Body of pancreas (tissue), 4 donors: Measurements from ENCODE around the gene USP50. TPM values are rescaled to one million over a fixed set of nuclear protein-coding genes. Genes with fewer than 3 reads are reported as not detected.

Experiments used
- ATAC-seq: fragments of 150-250 bp; one replicate; pipeline ENCODE4 v1.9.1; 2016
- DNase-seq, 4 donors: peaks; one replicate each; pipeline ENCODE4 v3.0.0-alpha.2; 2019
- H3K27ac ChIP-seq, 4 donors: fragments of 200-600 bp; sonication (generic); 1 replicate in 3 of 4; 2 replicates in 1 of 4; pipeline versions ENCODE4 v1.5.1 to v1.6.1; 2016 to 2019; ENCODE audit warnings: mild to moderate bottlenecking in 1 of 4, mixed read lengths in 1 of 4, moderate library complexity in 1 of 4
- H3K27me3 ChIP-seq, 2 donors: fragments of 200-600 bp; sonication (generic); one replicate each; pipeline ENCODE4 v1.6.0; 2016; ENCODE audit warnings: mild to moderate bottlenecking in 1 of 2
- H3K36me3 ChIP-seq, 2 donors: fragments of 200-600 bp; sonication (generic); replicated peaks in 1 of 2; 2 replicates each; pipeline ENCODE4 v1.5.1; 2016; ENCODE audit warnings: low read depth in 2 of 2; ENCODE audit not compliant: insufficient read depth in 1 of 2
- H3K4me1 ChIP-seq: fragments of 200-600 bp; sonication (generic); one replicate; pipeline ENCODE4 v1.6.0; 2016
- H3K4me3 ChIP-seq, 2 donors: fragments of 200-600 bp; sonication (generic); 1 replicate in 1 of 2; 2 replicates in 1 of 2; pipeline ENCODE4 v1.5.1; 2016 to 2019
- H3K9me3 ChIP-seq, 3 donors: fragments of 200-600 bp; sonication (generic); 1 replicate in 2 of 3; 2 replicates in 1 of 3; pipeline ENCODE4 v1.5.1; 2016
- CTCF ChIP-seq, 7 experiments: fragments of 450-650 bp in 4 of 7; fragments of 200-600 bp in 3 of 7; sonication (generic) in 3 of 7; IDR thresholded peaks; one replicate each; pipeline ENCODE4 v1.5.1; 2016 to 2019; ENCODE audit warnings: antibody characterized with exemption in 7 of 7
- POLR2A ChIP-seq, 3 donors: fragments of 450-650 bp; IDR thresholded peaks; one replicate each; pipeline ENCODE4 v1.6.1; 2016; ENCODE audit warnings: antibody characterized with exemption in 3 of 3, mild to moderate bottlenecking in 2 of 3
- WGBS, 2 donors: methylation state at CpG; one replicate each; pipeline ENCODE4 v1.1.5; 2017; 5-methylcytosine and 5-hydroxymethylcytosine counted together
- intact Hi-C: fragments of 100-400 bp; cut with DNase I; formaldehyde crosslinking; loops from one replicate; pipeline ENCODE4 v1.15.1; 2023
- small RNA-seq: library from RNA; depleted of rRNA; stranded (forward); fragments of <200 nt; gene quantifications from one replicate; pipeline ENCODE3, GENCODE V24; 2016
- total RNA-seq, 2 donors: library from RNA; depleted of rRNA; stranded (reverse); fragments of >200 nt; gene quantifications; one replicate each; pipeline ENCODE4 v1.1.0, GENCODE V29; 2016

The USP50 gene
- total RNA-seq, 2 donors from 2014 or later = not detected

DNA sequence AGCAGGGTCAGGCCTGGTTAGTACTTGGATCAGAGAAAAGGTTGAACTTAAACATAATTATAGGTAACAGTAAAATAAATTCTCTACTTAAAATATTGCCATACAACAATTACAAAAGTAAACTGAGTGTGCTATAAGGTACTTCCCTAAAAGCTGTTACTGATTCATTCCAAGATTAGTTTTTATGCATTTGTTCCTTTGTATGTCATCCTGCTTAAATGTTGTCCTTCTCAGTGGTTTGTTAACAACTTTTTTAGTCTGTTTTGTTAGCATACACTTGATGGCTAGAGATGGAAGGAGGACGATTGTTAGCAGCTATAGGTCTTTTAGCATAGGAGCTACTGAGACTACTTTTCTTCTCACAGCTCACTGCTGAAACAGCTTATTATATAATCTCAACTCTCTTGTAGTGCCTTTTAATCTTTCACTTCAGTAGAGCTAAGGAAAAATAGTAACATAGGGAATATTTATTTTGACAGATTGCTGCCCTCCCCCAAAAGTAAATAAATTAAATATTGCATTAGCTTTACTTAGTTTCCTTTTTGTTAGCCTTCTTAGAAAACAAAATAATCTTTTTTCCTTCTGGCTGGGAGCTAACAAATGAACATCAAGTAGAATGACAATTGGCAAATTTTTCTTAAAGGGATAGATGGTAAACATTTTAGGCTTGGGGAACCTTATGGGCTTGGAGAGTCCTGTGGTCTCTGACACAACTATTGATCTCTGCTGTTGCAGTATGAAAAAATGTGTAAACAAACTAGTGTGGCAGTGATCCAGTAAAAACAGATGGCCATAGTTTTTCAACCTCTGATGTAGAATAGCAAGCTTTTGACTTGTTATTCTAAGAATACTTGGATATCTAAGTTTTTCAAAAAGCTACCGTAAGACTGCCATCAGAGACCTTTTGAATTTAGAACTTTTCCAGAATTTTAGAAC lies 82.8 kb downstream of the USP50 start:
- Histone ChIP-seq H3K4me3 (no peak overlapping the region), H3K9me3 (no peaks in the 10 kb centered on the region), H3K4me1 (peaks cover 12% of the 10 kb centered on the region), H3K27ac (peak overlapping the region in 1 of 4 donors; percentile 49), H3K36me3 (peaks cover 6 to 8% of the 10 kb centered on the region in 2 donors), H3K27me3 (no peaks in the 10 kb centered on the region)
- 28 to 29% methylated on average over 2 of the region's 2 CpGs for WGBS, 2 donors
- TF ChIP-seq POLR2A (IDR thresholded peaks at IDR 0.05) = no peak
- no peak for TF ChIP-seq CTCF (IDR thresholded peaks at IDR 0.05)
- intact Hi-C loops = no loop called here
- no peak for ATAC-seq
- DNase-seq = no peak

- H3K27ac ChIP-seq = no peak overlapping the region
- H3K9me3 ChIP-seq = no peaks in the 10 kb centered on the region
- peaks cover 5 to 11% of the 10 kb centered on the region in 2 donors for H3K36me3 ChIP-seq
- 88 to 90% methylated on average over 7 of the region's 7 CpGs for WGBS, 2 donors
- intact Hi-C loops = no loop called here
- H3K4me1 ChIP-seq = peaks cover 2% of the 10 kb centered on the region
- no peaks in the 10 kb centered on the region for H3K27me3 ChIP-seq
- TF ChIP-seq POLR2A (IDR thresholded peaks at IDR 0.05) (no peak), CTCF (IDR thresholded peaks at IDR 0.05) (no peak)
- H3K4me3 ChIP-seq = no peak overlapping the region
- DNase-seq (no peak), ATAC-seq (no peak)
These were observed 87.9 kb downstream of the USP50 start for GRCh38 chr15:50458348-50459112.

DNA sequence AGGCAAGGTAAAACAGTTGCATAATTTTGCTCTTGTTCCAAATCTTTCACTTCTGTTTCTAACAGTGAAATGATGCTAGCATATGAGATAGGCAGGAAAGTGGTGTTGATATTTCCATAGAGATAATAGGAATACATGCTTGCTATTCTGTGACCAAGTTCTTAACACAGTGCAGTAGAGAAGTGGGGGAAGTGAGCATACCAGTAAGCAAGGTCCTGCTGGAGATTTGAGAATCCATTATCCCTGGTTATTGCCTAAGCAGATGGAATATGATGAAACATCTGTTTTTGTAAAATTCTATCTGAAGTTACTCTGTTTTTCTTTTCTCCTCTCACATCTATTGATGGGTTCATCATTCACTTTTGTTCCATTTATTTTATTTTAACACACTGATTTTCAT lies 93.5 kb downstream of the USP50 start:
- no peak for DNase-seq
- intact Hi-C loops = no loop called here
- H3K4me3 ChIP-seq = no peak overlapping the region
- no peak for ATAC-seq
- H3K9me3 ChIP-seq = no peaks in the 10 kb centered on the region
- no peaks in the 10 kb centered on the region for H3K27me3 ChIP-seq
- H3K36me3 ChIP-seq = peaks cover 2 to 5% of the 10 kb centered on the region in 2 donors
- TF ChIP-seq POLR2A (IDR thresholded peaks at IDR 0.05) = no peak
- no peak for TF ChIP-seq CTCF (IDR thresholded peaks at IDR 0.05)
- no peak overlapping the region for H3K27ac ChIP-seq
- no peaks in the 10 kb centered on the region for H3K4me1 ChIP-seq

Small RNA genes lying within 50 kb of the gene (small RNA-seq; reads per million reads assigned to genes)
- 0.19 reads per million for gene RNA5SP395

Other genes with a start within 250 kb of the USP50 start
- gene GABPB1, start 191.5 kb downstream of the USP50 start, total RNA-seq = 1 to 10 TPM; 4.9 to 6.7 TPM
- 10 to 100 TPM; 32.4 to 34.6 TPM for gene USP8, start 122.3 kb downstream of the USP50 start, total RNA-seq
- 10 to 100 TPM; 40.9 to 43.3 TPM for gene TRPM7, start 140.1 kb upstream of the USP50 start, total RNA-seq
- gene SPPL2A, start 219.0 kb upstream of the USP50 start, total RNA-seq = 100 to 1,000 TPM in 1 of 2 donors, 10 to 100 TPM in 1; 83.8 to 105 TPM